NK-92 treated with Interleukin-12 subunit alpha and Interleukin-12 subunit beta, amount 100 ng/mL, for 24 hours (cell line): Measurements from ENCODE around the gene APPL2.

Experiments
- DNase-seq: peaks from one replicate; lab custom pipeline; 2025; lab: John Stamatoyannopoulos, UW

APPL2 gene

GRCh38 chr12:105235732-105236476 lies at the start of gene APPL2:
TSS of gene APPL2 (minus strand) at chr12:105236174. CDS start at chr12:105236012, 162 bp downstream.
- DNase-seq: peak; percentile 77

GRCh38 chr12:105285378-105285777 lies 49.4 kb upstream of the APPL2 start:
- DNase-seq: no peak

GRCh38 chr12:105281694-105282049 lies 45.7 kb upstream of the APPL2 start:
- no peak for DNase-seq

- DNase-seq: no peak
These were observed 45.2 kb upstream of the APPL2 start for GRCh38 chr12:105280966-105281693.

- DNase-seq: peak; percentile 5
These were observed 43.6 kb upstream of the APPL2 start for GRCh38 chr12:105279460-105280056.

GRCh38 chr12:105278043-105278697 lies 42.2 kb upstream of the APPL2 start:
- DNase-seq: no peak

GRCh38 chr12:105275997-105276733 lies 40.2 kb upstream of the APPL2 start:
- DNase-seq: no peak

GRCh38 chr12:105274571-105274970 lies 38.6 kb upstream of the APPL2 start:
- DNase-seq: no peak

- DNase-seq: no peak
These were observed 37.6 kb upstream of the APPL2 start for GRCh38 chr12:105273601-105274000.

- no peak for DNase-seq
These were observed 36.9 kb upstream of the APPL2 start for GRCh38 chr12:105272814-105273416.

GRCh38 chr12:105272152-105272551 lies 36.2 kb upstream of the APPL2 start:
- no peak for DNase-seq

- DNase-seq: no peak
These were observed 35.4 kb upstream of the APPL2 start for GRCh38 chr12:105271364-105271763.

GRCh38 chr12:105270671-105271255 lies 34.8 kb upstream of the APPL2 start:
- no peak for DNase-seq

GRCh38 chr12:105267711-105268110 lies 31.7 kb upstream of the APPL2 start:
- no peak for DNase-seq

GRCh38 chr12:105264771-105265170 lies 28.8 kb upstream of the APPL2 start:
- no peak for DNase-seq

- DNase-seq: no peak
These were observed 26.6 kb upstream of the APPL2 start for GRCh38 chr12:105262461-105263184.

GRCh38 chr12:105261010-105261409 lies 25.0 kb upstream of the APPL2 start:
- DNase-seq: no peak

GRCh38 chr12:105259226-105259625 lies 23.3 kb upstream of the APPL2 start:
- DNase-seq: no peak

- DNase-seq: no peak
These were observed 21.4 kb upstream of the APPL2 start for GRCh38 chr12:105257321-105257728.

GRCh38 chr12:105256921-105257320 lies 20.9 kb upstream of the APPL2 start:
- no peak for DNase-seq
